Calu3 (cell line): ENCODE results near the gene ZNF777. TPM values are rescaled to one million over a fixed set of nuclear protein-coding genes. Genes with fewer than 3 reads are reported as not detected.

Experiments used
- BruUV-seq: library from RNA; stranded (reverse); fragments of 400-500 nt; replicated peaks from 2 replicates; lab custom pipeline; 2021; lab: Mats Ljungman, UMichigan
- CTCF ChIA-PET: fragments of 300-600 bp; sonication (Branson Sonifier 250); formaldehyde crosslinking; loops from one replicate; lab custom pipeline; 2022; ENCODE audit warnings: antibody characterized with exemption; lab: Charles Lee
- DNase-seq: peaks from one replicate; pipeline ENCODE4 v3.0.0; 2022
- H3K27ac Mint-ChIP-seq: one replicate; pipeline ENCODE4 v1.8.0; 2022; ENCODE audit warnings: mixed read lengths; ENCODE audit not compliant: unreplicated experiment
- H3K27me3 Mint-ChIP-seq: one replicate; pipeline ENCODE4 v1.8.0; 2022; ENCODE audit warnings: mixed read lengths; ENCODE audit not compliant: unreplicated experiment
- H3K36me3 Mint-ChIP-seq: one replicate; pipeline ENCODE4 v1.8.0; 2022; ENCODE audit warnings: mild to moderate bottlenecking, moderate library complexity, mixed read lengths; ENCODE audit not compliant: insufficient read depth, unreplicated experiment
- H3K4me1 Mint-ChIP-seq: one replicate; pipeline ENCODE4 v1.8.0; 2022; ENCODE audit warnings: mild to moderate bottlenecking, low read depth, mixed read lengths; ENCODE audit not compliant: unreplicated experiment
- H3K4me3 Mint-ChIP-seq: one replicate; pipeline ENCODE4 v1.8.0; 2022; ENCODE audit warnings: mild to moderate bottlenecking, low read depth, moderate library complexity, mixed read lengths; ENCODE audit not compliant: unreplicated experiment
- H3K9me3 Mint-ChIP-seq: one replicate; pipeline ENCODE4 v1.8.0; 2022; ENCODE audit warnings: low read depth, mixed read lengths; ENCODE audit not compliant: unreplicated experiment
- intact Hi-C: fragments of 100-400 bp; cut with micrococcal nuclease; formaldehyde crosslinking; loops from one replicate; pipeline ENCODE4 v1.10.0; 2022; ENCODE audit not compliant: unreplicated experiment
- total RNA-seq: library from RNA; stranded (reverse); gene quantifications from 2 replicates; pipeline ENCODE4 v1.2.3, GENCODE V29; 2022
- TF ChIP-seq, protein P1 (sequence below): fragments of 200-600 bp; IDR thresholded peaks from one replicate; pipeline ENCODE4 v1.8.0; 2022; ENCODE audit warnings: antibody characterized with exemption; ENCODE audit not compliant: unreplicated experiment

The ZNF777 gene
- total RNA-seq, 1 experiment from 2014 or later: 12.3 TPM

DNA sequence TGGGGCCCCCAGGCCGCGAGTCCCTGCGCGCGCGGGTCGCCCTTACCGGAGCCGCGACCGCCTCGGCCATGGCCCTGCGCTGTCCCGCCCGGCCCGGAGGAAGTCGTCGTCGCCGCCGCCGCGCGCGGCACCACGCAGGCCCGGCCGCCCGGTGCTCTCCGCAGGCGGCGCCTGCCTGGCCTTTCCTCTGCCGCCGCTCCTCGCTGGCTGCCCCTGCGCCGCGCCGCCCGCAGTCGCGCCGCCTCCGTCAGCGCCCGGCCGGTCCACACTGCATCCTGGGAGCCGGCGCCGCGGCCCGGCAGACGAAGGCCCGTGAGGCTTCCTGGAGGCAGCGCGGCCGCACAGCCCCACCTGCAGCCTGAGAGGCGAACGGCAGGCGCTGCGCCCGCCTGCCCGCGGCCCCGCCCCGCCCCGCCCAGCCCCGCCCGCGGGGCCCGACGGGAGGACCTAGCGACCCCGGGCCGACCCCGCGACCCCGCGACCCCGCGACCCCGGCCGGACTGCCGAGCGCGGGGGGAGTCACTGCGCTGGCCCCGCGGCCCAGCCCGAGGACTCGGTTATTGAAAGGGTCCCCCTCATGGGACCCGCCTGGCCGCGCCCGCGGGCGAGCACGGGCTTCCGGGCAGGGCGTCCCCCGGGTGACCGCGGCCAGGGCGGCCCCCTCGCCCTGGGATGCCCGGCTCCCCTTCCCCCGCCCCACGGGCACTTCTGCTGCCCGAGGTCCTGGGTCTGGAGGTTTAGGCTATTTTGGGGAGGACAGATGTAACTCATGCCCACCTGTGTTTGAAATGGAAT lies 36.8 kb upstream of the ZNF777 start, which contains the start of gene ZNF746:
TSS of gene ZNF746 (minus strand) at position 343 of the 795 bp plus-strand sequence. CDS start at position 70, 273 bp downstream.
- TF ChIP-seq, protein P1, sequence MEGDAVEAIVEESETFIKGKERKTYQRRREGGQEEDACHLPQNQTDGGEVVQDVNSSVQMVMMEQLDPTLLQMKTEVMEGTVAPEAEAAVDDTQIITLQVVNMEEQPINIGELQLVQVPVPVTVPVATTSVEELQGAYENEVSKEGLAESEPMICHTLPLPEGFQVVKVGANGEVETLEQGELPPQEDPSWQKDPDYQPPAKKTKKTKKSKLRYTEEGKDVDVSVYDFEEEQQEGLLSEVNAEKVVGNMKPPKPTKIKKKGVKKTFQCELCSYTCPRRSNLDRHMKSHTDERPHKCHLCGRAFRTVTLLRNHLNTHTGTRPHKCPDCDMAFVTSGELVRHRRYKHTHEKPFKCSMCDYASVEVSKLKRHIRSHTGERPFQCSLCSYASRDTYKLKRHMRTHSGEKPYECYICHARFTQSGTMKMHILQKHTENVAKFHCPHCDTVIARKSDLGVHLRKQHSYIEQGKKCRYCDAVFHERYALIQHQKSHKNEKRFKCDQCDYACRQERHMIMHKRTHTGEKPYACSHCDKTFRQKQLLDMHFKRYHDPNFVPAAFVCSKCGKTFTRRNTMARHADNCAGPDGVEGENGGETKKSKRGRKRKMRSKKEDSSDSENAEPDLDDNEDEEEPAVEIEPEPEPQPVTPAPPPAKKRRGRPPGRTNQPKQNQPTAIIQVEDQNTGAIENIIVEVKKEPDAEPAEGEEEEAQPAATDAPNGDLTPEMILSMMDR: peak; percentile 52
- peaks cover 9% of the 10 kb centered on the region for H3K4me1 Mint-ChIP-seq
- H3K9me3 Mint-ChIP-seq: no peaks in the 10 kb centered on the region
- intact Hi-C loops: loop anchor here (5.0 kb wide), 1 partner anchor 185 kb away; no protein-coding TSS in a partner anchor
- no TSS peak for BruUV-seq
- peak; percentile 89 for DNase-seq
- H3K27ac Mint-ChIP-seq: peak within 1 kb of the TSS; percentile 81
- H3K36me3 Mint-ChIP-seq: peaks cover 32% of the 10 kb centered on the region
- CTCF ChIA-PET: no interaction called here
- peaks cover 25% of the 10 kb centered on the region for H3K27me3 Mint-ChIP-seq
- H3K4me3 Mint-ChIP-seq: peak within 1 kb of the TSS; percentile 96

DNA sequence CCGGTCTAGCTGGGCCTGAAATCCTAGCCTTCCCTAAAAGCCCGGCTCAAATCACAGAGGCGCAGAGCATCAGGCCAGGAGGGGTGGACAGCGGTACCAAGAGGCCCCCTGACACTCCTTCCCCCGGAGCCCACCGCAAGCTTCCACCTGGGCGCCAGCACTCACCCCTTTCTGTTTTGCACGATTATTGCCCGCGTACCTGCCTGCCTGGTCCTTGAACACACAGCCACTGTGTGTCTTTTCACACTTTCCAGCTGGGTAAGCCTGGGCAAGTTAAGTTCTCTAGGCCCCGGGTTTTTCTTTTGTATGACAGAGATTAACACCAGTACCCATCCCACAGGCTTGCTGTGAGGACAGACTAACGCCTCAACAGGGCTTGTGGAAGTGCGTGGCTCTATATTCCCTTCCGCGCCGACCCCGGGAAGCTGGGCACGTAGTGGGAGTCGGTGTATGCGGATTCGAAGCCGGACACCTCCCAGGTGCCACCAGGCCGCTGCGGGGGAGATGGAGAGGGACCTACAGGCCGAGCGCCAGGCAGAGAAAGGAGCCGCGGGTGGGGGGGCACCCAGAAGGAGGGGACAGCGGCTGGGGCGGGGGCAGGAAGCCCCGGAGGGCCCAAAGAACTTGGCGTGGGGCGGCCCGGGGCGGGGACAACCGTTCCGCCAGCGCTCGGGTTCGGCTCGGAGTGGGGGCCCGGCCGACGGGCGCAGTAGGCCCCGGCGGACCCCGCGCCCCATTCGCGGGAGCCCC lies 36.0 kb upstream of the ZNF777 start:
- intact Hi-C loops: loop anchor here (5.0 kb wide), 1 partner anchor 185 kb away; no protein-coding TSS in a partner anchor
- Mint-ChIP-seq H3K27me3 (peaks cover 24% of the 10 kb centered on the region), H3K36me3 (peaks cover 36% of the 10 kb centered on the region), H3K27ac (peak overlapping the region; percentile 81), H3K4me1 (peaks cover 9% of the 10 kb centered on the region), H3K9me3 (no peaks in the 10 kb centered on the region), H3K4me3 (peak overlapping the region; percentile 96)
- TF ChIP-seq, protein P1: no peak
- BruUV-seq: no TSS peak
- DNase-seq: peak; percentile 46
- CTCF ChIA-PET: interaction anchor here (1.3 kb wide), 1 partner anchor 255 kb away, joined by 3 read pairs; no protein-coding TSS in a partner anchor

DNA sequence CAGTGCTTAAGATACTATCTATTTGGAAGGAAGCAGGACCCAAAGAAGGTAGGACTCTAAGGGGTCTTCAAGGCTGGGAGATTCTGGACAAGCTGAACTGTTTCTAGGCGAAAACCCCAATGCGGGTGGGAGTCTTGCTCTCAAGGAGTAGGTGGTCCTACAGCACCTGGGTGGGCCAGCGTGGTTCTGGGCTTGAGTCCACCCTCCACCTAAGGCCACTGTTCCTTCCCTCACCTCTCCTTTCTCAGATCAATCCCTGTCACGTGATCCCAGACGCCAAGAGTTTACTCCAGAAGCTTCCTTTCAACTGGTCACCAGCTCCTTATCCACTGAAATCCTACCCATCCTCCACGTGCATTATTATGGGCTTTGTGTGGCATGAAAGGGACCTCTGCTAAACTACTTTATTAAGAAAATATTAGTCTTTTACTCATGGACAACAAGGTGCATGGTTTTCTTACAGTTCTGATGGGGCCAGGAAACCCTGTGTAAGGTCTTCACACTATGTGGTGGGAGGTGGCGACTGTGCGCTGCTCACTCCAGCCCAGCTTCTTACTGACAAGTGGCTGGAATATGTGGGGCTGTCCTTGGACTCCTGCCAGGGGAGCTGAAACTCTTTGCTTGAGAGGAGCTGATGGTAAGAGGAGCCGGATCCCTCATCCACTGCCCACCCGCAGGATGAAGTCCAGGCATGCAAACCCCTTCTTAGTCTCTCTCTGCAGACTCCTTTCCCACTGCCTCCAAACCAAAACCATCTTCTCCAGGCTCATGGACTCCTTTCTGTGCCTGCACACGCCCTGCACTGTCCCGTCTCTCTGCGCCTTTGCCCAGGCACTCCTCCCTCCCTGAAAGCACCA lies 35.2 kb upstream of the ZNF777 start:
- H3K4me3 Mint-ChIP-seq: peak overlapping the region; percentile 96
- CTCF ChIA-PET: interaction anchor here (0.6 to 1.3 kb wide), 2 partner anchors 255 to 278 kb away, joined by 3 read pairs; no protein-coding TSS in a partner anchor
- H3K27me3 Mint-ChIP-seq: peaks cover 24% of the 10 kb centered on the region
- BruUV-seq: TSS peak; percentile 21
- H3K4me1 Mint-ChIP-seq: peaks cover 9% of the 10 kb centered on the region
- peaks cover 36% of the 10 kb centered on the region for H3K36me3 Mint-ChIP-seq
- H3K27ac Mint-ChIP-seq: peak overlapping the region; percentile 81
- no peaks in the 10 kb centered on the region for H3K9me3 Mint-ChIP-seq
- intact Hi-C loops: loop anchor here (5.0 kb wide), 1 partner anchor 184 kb away; no protein-coding TSS in a partner anchor
- DNase-seq: peak; percentile 49
- TF ChIP-seq, protein P1: no peak
